Stimulated activated CD8-positive, alpha-beta memory T cell treated with anti-CD3 and anti-CD28 coated beads, Interleukin-2, amount 100 ng/mL, for 1 hour (primary cell): ENCODE results near the gene STIM1.
"Not testable (repeated sequence)": the region's sequence is repeated elsewhere in the genome, so short reads cannot be mapped to it uniquely, and the experiment has no call there.

Experiments
- DNase-seq, 2 donors: peaks; one replicate each; pipeline ENCODE4 v3.0.0-alpha.2; 2020; ENCODE audit warnings: low read depth in 2 of 2

STIM1 gene

GRCh38 chr11:3854977-3855807 lies at the start of gene STIM1:
TSS of gene STIM1 (plus strand) at chr11:3855664. CDS start at chr11:3856271, 607 bp downstream.
- DNase-seq: peak; percentile 95

DNA sequence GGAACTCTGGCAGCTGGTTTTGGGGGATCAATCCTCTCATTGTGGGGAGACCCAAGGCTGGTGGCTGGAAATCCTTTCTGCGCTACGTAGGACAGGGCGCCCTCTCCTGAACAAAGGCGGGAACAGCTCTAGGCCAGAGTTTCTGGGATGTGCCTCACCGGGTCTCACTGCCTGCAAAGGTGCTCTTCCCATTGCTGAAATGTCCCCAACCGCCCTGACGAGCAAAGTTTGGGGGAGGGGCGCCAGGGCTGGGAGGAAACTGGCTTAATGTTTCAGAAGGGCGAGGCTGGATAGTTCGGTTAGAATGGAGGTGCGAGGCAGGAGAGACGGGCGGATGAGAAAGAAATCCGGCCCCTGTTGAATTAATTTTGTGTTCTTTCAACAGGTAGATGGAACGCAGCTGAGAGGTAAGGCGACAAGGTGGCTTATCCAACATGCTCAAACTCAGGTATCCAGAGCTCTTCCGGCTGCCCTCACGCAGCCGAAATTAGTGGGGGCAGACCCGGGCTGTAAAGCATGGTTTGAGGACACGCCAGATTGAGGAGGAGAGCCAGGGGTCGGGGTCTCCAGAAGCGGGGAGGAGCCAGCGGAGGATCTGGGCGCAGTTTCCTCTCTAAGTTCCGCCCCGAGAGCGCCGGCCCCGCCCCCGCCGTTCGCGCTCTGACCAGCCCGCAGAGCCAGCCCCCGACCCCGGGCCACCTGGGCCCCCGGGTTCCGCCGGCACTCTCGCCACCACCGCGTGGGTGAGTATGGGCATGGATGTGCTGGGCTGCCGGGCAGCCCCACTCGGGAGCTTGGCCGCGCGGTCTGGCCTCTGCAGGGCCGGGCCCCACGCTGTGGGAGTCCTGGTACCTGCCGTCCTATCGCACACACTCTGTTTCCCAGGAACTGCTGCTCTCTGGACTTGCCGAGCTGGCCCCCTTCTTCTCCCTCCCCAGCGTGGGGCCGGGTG lies 47.3 kb upstream of the STIM1 start, which contains the start of gene PGAP2:
PGAP2 (plus strand) TSS at position 652 of the 952 bp plus-strand sequence. CDS start 2,700 bp downstream, outside the sequence.
- DNase-seq: peak in 1 of 2 donors; percentile 31

- DNase-seq: no peak
Observed at GRCh38 chr11:3808861-3809623, 46.4 kb upstream of the STIM1 start.

DNA sequence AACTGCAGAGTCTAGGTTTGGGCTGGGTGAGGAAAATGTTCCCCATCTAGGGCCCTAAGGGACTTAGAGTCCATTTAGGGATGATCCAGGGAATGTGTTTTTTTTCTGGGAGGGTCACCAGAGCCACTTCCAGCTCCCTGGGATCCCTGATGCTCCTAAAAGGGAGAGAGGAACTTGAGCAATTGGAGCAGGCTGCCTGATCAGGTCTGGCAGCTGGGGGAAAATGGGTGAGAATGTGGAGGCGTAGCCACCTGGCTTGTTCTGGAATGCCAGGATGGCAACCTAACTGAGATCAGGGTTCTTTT lies 45.9 kb upstream of the STIM1 start:
- no peak for DNase-seq

GRCh38 chr11:3810446-3810845 lies 45.0 kb upstream of the STIM1 start:
- no peak for DNase-seq

DNA sequence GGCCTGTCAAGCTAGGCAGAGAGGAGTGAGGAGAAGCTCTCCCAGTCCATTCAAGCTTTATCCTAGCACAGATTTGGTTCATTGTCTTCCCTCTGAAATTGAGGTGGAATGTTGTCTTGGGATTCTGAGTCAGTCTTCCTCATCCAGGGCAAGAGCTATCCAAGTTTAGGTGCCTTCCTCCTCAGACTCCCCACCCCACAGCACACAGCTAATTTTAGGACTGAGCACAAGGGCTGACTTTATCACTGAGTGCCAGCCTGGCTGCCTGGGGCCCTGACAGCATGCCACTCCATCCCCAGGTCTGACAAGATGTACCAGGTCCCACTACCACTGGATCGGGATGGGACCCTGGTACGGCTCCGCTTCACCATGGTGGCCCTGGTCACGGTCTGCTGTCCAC lies 44.5 kb upstream of the STIM1 start:
- DNase-seq: no peak

GRCh38 chr11:3814832-3815231 lies 40.6 kb upstream of the STIM1 start:
- DNase-seq: not testable (repeated sequence)

DNA sequence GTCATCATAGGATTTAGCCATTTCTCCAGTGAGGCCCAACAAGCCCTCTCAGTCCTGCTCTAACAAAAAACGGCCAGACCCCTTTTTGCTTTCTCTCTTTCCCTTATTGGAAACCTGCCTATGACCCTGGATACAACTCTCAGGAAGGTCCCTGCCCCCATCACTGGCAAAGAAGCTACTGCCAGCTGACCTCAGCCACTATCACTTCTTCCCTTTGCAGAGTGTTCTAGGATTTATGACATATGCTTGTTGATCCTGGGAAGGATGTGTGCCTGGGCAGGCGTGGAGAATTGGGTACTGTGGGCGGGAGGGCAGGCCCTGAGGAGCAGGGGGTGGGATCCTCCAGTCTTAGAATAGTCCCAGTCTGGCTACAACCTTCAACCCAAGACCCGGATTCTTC lies 39.6 kb upstream of the STIM1 start:
- no peak for DNase-seq

- no peak for DNase-seq
Observed at GRCh38 chr11:3816673-3817072, 38.8 kb upstream of the STIM1 start.

DNA sequence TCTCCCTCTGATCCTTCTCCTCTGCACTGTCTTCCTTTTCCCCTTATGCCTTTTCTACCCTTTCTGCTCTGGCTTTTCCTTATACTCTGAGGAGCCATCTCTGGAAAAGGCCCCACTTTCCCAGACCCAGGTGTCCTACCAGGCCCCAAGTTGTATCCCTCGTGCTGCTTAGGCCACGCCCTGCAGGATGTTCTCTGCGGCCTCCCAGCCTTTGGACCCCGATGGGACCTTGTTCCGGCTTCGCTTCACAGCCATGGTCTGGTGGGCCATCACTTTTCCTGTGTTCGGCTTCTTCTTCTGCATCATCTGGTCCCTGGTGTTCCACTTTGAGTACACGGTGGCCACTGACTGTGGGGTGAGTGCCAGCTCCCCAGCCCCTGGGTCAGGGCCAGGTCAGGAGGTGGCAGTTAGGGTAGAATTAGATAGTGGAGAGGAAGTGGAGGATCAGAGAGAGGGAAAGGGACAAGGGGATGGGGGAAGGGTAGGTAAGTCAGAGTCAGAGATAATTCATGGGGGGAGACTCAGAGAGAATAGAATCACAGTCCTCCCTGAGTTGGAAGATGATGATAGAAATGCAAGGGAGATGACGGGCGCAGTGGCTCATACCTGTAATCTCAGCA lies 38.2 kb upstream of the STIM1 start:
- DNase-seq: no peak

DNA sequence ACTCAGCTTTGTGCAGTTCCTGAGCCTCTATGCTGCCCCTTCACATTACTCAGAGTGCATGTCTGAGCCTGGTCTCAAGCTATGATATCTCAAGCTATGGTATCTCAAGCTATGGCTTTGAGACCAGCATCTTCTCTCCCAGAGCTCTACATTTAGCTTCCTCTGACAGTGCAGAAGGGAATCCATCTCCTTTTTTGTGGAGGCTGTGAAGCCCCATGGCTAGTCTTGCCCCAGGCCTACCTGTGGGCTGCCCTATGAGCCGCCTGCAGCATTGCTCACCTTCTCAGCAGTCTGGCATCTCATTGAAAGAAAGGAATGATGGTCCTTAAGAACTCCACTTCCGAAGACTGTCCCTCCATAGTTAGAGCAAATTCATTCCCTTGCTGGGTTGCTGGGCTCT lies 34.5 kb upstream of the STIM1 start:
- no peak for DNase-seq

GRCh38 chr11:3822312-3822711 lies 33.2 kb upstream of the STIM1 start:
- DNase-seq: no peak

GRCh38 chr11:3823303-3823702 lies 32.2 kb upstream of the STIM1 start:
- DNase-seq: no peak

GRCh38 chr11:3823762-3824506 lies 31.5 kb upstream of the STIM1 start:
- DNase-seq: no peak

DNA sequence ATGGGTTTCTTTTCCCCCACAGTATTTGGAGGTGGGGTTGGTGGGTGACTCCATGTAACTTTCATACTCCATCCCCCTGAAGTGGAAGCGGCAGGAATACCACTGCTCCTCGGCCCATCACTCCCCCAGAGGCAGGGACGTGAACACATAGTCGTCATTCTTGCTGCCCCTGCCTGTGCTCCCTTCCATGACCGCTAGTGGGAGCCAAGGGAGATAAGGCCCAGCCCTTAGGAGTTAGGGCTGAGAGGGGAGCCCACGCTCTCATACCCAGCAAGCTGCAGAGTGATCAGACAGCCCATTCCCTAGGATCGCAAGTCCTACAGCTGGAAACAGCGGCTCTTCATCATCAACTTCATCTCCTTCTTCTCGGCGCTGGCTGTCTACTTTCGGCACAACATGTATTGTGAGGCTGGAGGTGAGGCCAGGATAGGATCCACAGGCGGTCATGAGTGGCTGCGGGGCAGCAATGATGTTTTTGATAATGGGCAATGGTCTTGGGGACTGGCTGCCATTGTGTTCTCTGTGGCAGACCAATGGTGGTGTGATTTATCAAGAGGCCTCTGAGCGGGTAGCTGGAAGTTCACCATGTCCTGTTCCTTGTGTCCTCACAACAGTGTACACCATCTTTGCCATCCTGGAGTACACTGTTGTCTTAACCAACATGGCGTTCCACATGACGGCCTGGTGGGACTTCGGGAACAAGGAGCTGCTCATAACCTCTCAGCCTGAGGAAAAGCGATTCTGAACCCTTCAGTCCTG lies 30.6 kb upstream of the STIM1 start:
- peak; percentile 52 to 62 for DNase-seq

GRCh38 chr11:3825473-3826154 lies 29.9 kb upstream of the STIM1 start:
- no peak for DNase-seq

GRCh38 chr11:3826721-3827120 lies 28.7 kb upstream of the STIM1 start:
- no peak for DNase-seq

DNA sequence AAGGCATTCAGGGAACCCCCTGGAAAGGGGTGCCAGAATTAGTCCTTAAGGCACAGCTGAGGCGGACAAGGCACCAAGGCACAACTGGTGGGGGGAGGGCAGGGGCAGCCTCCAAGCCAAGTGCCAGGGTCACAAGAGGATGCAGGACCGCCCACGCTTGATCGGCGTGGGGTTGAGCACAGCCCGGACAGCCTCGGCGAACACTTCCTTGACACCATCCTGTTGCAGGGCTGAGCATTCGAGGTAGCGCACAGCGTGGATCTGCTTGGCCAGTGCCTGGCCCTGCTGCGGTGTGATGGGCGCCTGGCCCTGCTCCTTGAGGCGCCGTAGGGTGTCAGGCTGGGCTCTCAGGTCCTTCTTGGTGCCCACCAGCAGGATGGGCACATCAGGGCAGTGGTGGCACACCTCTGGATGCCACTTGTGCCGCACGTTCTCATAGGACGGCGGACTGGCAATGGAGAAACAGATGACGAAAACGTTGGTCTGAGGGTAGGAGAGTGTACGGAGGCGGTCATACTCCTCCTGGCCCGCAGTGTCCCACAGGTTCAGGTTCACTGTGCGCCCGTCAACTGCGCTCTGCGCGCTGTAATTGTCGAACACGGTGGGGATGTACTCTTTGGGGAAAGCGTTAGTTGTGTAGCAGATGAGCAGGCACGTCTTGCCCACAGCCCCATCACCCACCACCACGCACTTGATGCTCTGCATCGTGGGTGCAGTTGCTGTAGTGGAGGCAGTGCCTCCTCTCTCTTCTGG lies 27.9 kb upstream of the STIM1 start:
- DNase-seq: no peak

GRCh38 chr11:3830088-3830487 lies 25.4 kb upstream of the STIM1 start:
- no peak for DNase-seq
